Measurements from ENCODE around the gene RAD51B. TPM values are rescaled to one million over a fixed set of nuclear protein-coding genes. Genes with fewer than 3 reads are reported as not detected.

The RAD51B gene
- total and polyA plus RNA-seq, 9 of the 15 experiments (the other 6 are each of a cell fraction or from before 2014, with no cell fraction given) = 8.5 to 17.3 (median 11.3) TPM

GRCh38 chr14:68274725-68275124, 455.1 kb downstream of the RAD51B start (continued):
- TF ChIP-seq REST (IDR thresholded peaks at IDR 0.05; ENCODE audit: borderline replicate concordance) (peak; percentile 7; the same call in 1 of the 2 replicates), REST (CRISPR knock-in tag; IDR thresholded peaks at IDR 0.05; ENCODE audit: low read depth) (no peak)
- TF ChIP-seq, protein P1, sequence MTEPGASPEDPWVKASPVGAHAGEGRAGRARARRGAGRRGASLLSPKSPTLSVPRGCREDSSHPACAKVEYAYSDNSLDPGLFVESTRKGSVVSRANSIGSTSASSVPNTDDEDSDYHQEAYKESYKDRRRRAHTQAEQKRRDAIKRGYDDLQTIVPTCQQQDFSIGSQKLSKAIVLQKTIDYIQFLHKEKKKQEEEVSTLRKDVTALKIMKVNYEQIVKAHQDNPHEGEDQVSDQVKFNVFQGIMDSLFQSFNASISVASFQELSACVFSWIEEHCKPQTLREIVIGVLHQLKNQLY (CRISPR knock-in tag; conservative IDR thresholded peaks at IDR 0.05) = no peak

Measured in K562 (cell line).